ENCODE data around the gene FBXO41.

DNA sequence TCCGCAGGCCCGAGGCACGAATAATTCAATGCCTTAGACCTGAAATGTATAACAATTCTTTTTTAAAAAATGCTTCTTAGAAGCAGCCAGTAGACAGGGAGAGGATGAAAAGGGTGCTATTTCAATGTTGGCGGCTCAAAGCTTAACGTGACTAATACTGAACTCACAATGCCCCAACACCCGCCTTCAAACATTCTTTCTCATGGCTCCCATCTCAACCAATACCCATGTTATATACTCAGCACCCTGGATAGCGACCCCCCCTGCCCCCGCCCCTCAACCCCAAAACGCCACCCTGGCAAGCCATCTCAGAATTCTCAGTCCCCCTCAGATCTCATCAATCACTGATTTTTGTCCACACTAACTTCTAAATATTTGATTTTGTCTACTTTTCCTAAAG is 4.4 kb downstream of the FBXO41 start:
- no peak for TF ChIP-seq SUZ12 (IDR thresholded peaks at IDR 0.05; ENCODE audit: extremely low read depth, insufficient read depth, insufficient read length)
- no peak for TF ChIP-seq YY1 (IDR thresholded peaks at IDR 0.05; ENCODE audit: insufficient read depth, insufficient read length)
- no peak for TF ChIP-seq ZNF274 (IDR thresholded peaks at IDR 0.05; ENCODE audit: low read depth, low read length)

All from NT2/D1 (cell line).